ENCODE results near the gene ELP4.

The ELP4 gene

GRCh38 chr11:31788085-31788484, 278.5 kb downstream of the ELP4 start:
- no peak for TF ChIP-seq CTCF (IDR thresholded peaks at IDR 0.05; ENCODE audit: low read depth, low read length, missing control alignments)
- DNase-seq (ENCODE audit: low read depth): no peak
- no peak overlapping the region for H3K4me3 ChIP-seq (ENCODE audit: low read depth, low read length)

GRCh38 chr11:31790649-31791048, 281.1 kb downstream of the ELP4 start:
- no peak overlapping the region for H3K4me3 ChIP-seq (ENCODE audit: low read depth, low read length)
- no peak for DNase-seq (ENCODE audit: low read depth)
- TF ChIP-seq CTCF (IDR thresholded peaks at IDR 0.05; ENCODE audit: low read depth, low read length, missing control alignments): no peak

GRCh38 chr11:31792036-31792435, 282.5 kb downstream of the ELP4 start:
- DNase-seq (ENCODE audit: low read depth): no peak
- no peak for TF ChIP-seq CTCF (IDR thresholded peaks at IDR 0.05; ENCODE audit: low read depth, low read length, missing control alignments)
- H3K4me3 ChIP-seq (ENCODE audit: low read depth, low read length): no peak overlapping the region

GRCh38 chr11:31792456-31792855, 282.9 kb downstream of the ELP4 start:
- TF ChIP-seq CTCF (IDR thresholded peaks at IDR 0.05; ENCODE audit: low read depth, low read length, missing control alignments): no peak
- DNase-seq (ENCODE audit: low read depth): no peak
- H3K4me3 ChIP-seq (ENCODE audit: low read depth, low read length): no peak overlapping the region

GRCh38 chr11:31793264-31793663, 283.7 kb downstream of the ELP4 start:
- TF ChIP-seq CTCF (IDR thresholded peaks at IDR 0.05; ENCODE audit: low read depth, low read length, missing control alignments): no peak
- no peak overlapping the region for H3K4me3 ChIP-seq (ENCODE audit: low read depth, low read length)
- no peak for DNase-seq (ENCODE audit: low read depth)

DNA sequence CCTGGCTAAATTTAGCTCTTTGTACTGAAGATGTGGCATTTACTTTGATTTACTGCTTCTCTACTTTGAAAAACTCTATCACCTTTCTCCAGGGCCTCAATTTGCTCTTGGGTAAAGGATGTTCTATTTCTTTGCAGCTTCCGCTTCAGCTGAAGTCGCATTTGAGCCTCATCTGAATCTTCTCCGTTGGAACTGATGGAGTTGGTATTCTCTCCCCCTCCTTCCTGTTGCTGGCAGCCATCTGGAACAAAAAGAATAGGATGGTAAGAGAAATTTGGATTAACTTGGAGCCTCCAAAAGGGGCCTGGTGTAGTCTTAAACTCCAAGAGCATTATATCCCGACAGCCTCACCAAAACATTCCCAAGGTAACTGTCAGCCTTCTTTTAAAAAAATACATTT, 285.0 kb downstream of the ELP4 start:
- no peak overlapping the region for H3K4me3 ChIP-seq (ENCODE audit: low read depth, low read length)
- no peak for TF ChIP-seq CTCF (IDR thresholded peaks at IDR 0.05; ENCODE audit: low read depth, low read length, missing control alignments)
- DNase-seq (ENCODE audit: low read depth): no peak

DNA sequence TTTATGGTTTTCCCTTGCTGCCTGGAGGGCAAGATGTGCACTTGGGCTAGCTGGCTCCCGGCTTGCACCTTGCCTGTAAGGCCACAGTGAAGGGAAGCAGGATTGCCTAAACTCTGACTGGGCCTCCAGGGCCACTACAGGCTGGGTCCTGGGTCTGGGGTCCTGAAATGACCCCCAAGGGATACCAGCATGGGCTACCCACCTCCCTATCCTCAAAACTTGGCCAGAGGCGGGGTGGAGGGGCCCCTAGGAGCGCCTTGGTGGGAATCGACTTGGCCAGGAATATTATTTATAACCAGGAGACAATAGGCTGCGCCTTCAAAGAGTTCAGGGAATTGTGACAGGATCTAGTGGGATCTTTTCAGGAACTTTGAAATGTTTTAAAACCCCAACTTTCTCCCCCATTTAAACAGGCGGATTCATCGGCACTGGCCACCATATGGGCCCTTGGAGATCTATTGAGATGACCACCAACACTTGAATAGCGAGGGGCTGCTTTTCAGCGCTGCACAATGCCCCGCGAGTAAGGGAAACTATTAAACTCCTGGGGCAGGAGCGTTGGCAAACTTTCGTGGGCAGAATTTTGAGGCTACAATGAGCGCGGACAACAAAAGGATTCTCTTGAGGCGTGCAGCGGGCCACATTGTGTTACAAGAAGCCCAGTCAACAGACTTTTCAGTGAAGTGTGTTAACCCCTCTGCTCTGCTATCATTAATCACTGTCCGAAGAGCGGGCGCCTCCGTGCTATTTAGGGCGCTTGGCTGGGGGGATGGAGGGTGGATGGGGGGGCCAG, 286.3 kb downstream of the ELP4 start:
- no peak overlapping the region for H3K4me3 ChIP-seq (ENCODE audit: low read depth, low read length)
- DNase-seq (ENCODE audit: low read depth): no peak
- no peak for TF ChIP-seq CTCF (IDR thresholded peaks at IDR 0.05; ENCODE audit: low read depth, low read length, missing control alignments)

Data from GM12864 (cell line).